Stimulated activated CD4-positive, alpha-beta T cell treated with anti-CD3 and anti-CD28 coated beads, Interleukin-4, amount 100 ng/mL, for 4 hours (primary cell): Measurements from ENCODE around the gene ANKH.

ENCODE experiments used
- DNase-seq, 2 experiments: peaks; one replicate each; pipeline ENCODE4 v3.0.0-alpha.2; 2020

Gene ANKH

GRCh38 chr5:14730881-14731280 is 140.7 kb downstream of the ANKH start:
- DNase-seq: no peak

GRCh38 chr5:14730466-14730865 is 141.1 kb downstream of the ANKH start:
- no peak for DNase-seq

- no peak for DNase-seq
Observed at GRCh38 chr5:14729448-14730385, 141.9 kb downstream of the ANKH start.

GRCh38 chr5:14728459-14728938 is 143.1 kb downstream of the ANKH start:
- no peak for DNase-seq

GRCh38 chr5:14727928-14728458 is 143.6 kb downstream of the ANKH start:
- no peak for DNase-seq

GRCh38 chr5:14727428-14727865 is 144.1 kb downstream of the ANKH start:
- peak; percentile 58 to 70 for DNase-seq

- no peak for DNase-seq
Observed at GRCh38 chr5:14726066-14726838, 145.3 kb downstream of the ANKH start.

GRCh38 chr5:14724633-14725032 is 146.9 kb downstream of the ANKH start:
- DNase-seq: no peak

- no peak for DNase-seq
Observed at GRCh38 chr5:14723701-14724132, 147.9 kb downstream of the ANKH start.

- no peak for DNase-seq
Observed at GRCh38 chr5:14722923-14723322, 148.7 kb downstream of the ANKH start.

- no peak for DNase-seq
Observed at GRCh38 chr5:14721990-14722656, 149.5 kb downstream of the ANKH start.

GRCh38 chr5:14720236-14720923 is 151.2 kb downstream of the ANKH start:
- no peak for DNase-seq

GRCh38 chr5:14718778-14719177 is 152.8 kb downstream of the ANKH start:
- no peak for DNase-seq

GRCh38 chr5:14716755-14717752 is 154.5 kb downstream of the ANKH start:
- DNase-seq: no peak

GRCh38 chr5:14715481-14715880 is 156.1 kb downstream of the ANKH start:
- DNase-seq: no peak

- DNase-seq: no peak
Observed at GRCh38 chr5:14714706-14715105, 156.9 kb downstream of the ANKH start.

GRCh38 chr5:14713476-14714390 is 157.8 kb downstream of the ANKH start:
- no peak for DNase-seq

- DNase-seq: no peak
Observed at GRCh38 chr5:14712666-14713065, 158.9 kb downstream of the ANKH start.

GRCh38 chr5:14712131-14712530 is 159.4 kb downstream of the ANKH start:
- no peak for DNase-seq
